ENCODE data around the gene SH2D6.

Gene SH2D6

GRCh38 chr2:85421260-85422071, 3.0 kb downstream of the SH2D6 start:
- WGBS, 2 experiments, result 86 to 88% methylated on average over 13 of the region's 13 CpGs
- no peak overlapping the region for H3K4me3 ChIP-seq (ENCODE audit: insufficient read depth, low read depth, low read length)
- no peaks in the 10 kb centered on the region for H3K9me3 ChIP-seq (ENCODE audit: control insufficient read depth, low read length)
- H3K36me3 ChIP-seq (ENCODE audit: control insufficient read depth, insufficient read depth, low read length), result no peaks in the 10 kb centered on the region
- peaks cover 7% of the 10 kb centered on the region for H3K4me1 ChIP-seq (ENCODE audit: control insufficient read depth, insufficient read depth, low read length)
- H3K27me3 ChIP-seq (ENCODE audit: control insufficient read depth, insufficient read depth, low read length, poor library complexity, severe bottlenecking), result no peaks in the 10 kb centered on the region
- no peak overlapping the region for H3K27ac ChIP-seq (ENCODE audit: insufficient read depth, low read depth, low read length, poor library complexity, severe bottlenecking)

- Histone ChIP-seq H3K4me1 (ENCODE audit: control insufficient read depth, insufficient read depth, low read length) (peaks cover 7% of the 10 kb centered on the region), H3K9me3 (ENCODE audit: control insufficient read depth, low read length) (no peaks in the 10 kb centered on the region), H3K27ac (ENCODE audit: insufficient read depth, low read depth, low read length, poor library complexity, severe bottlenecking) (no peak overlapping the region), H3K4me3 (ENCODE audit: insufficient read depth, low read depth, low read length) (no peak overlapping the region), H3K36me3 (ENCODE audit: control insufficient read depth, insufficient read depth, low read length) (no peaks in the 10 kb centered on the region), H3K27me3 (ENCODE audit: control insufficient read depth, insufficient read depth, low read length, poor library complexity, severe bottlenecking) (no peaks in the 10 kb centered on the region)
- WGBS, 2 experiments, result 83 to 88% methylated on average over 2 of the region's 2 CpGs
Observed at GRCh38 chr2:85422072-85422457, 3.6 kb downstream of the SH2D6 start.

- 82 to 84% methylated on average over 5 of the region's 5 CpGs for WGBS, 2 experiments
- Histone ChIP-seq H3K27me3 (ENCODE audit: control insufficient read depth, insufficient read depth, low read length, poor library complexity, severe bottlenecking) (no peaks in the 10 kb centered on the region), H3K27ac (ENCODE audit: insufficient read depth, low read depth, low read length, poor library complexity, severe bottlenecking) (no peak overlapping the region), H3K36me3 (ENCODE audit: control insufficient read depth, insufficient read depth, low read length) (no peaks in the 10 kb centered on the region), H3K4me3 (ENCODE audit: insufficient read depth, low read depth, low read length) (no peak overlapping the region), H3K9me3 (ENCODE audit: control insufficient read depth, low read length) (no peaks in the 10 kb centered on the region), H3K4me1 (ENCODE audit: control insufficient read depth, insufficient read depth, low read length) (peaks cover 7% of the 10 kb centered on the region)
Observed at GRCh38 chr2:85423525-85423924, 5.0 kb downstream of the SH2D6 start.

- WGBS, 2 experiments, result 93 to 94% methylated on average over 3 of the region's 3 CpGs
- Histone ChIP-seq H3K27me3 (ENCODE audit: control insufficient read depth, insufficient read depth, low read length, poor library complexity, severe bottlenecking) (no peaks in the 10 kb centered on the region), H3K36me3 (ENCODE audit: control insufficient read depth, insufficient read depth, low read length) (no peaks in the 10 kb centered on the region)
Observed at GRCh38 chr2:85425588-85425987, 7.1 kb downstream of the SH2D6 start.

GRCh38 chr2:85427300-85427835, 8.9 kb downstream of the SH2D6 start:
- peaks cover 26% of the 10 kb centered on the region for H3K4me1 ChIP-seq (ENCODE audit: control insufficient read depth, insufficient read depth, low read length)
- H3K27ac ChIP-seq (ENCODE audit: insufficient read depth, low read depth, low read length, poor library complexity, severe bottlenecking), result no peak overlapping the region
- WGBS, 2 experiments, result 93% methylated on average over 3 of the region's 3 CpGs
- no peaks in the 10 kb centered on the region for H3K36me3 ChIP-seq (ENCODE audit: control insufficient read depth, insufficient read depth, low read length)
- H3K27me3 ChIP-seq (ENCODE audit: control insufficient read depth, insufficient read depth, low read length, poor library complexity, severe bottlenecking), result no peaks in the 10 kb centered on the region
- H3K4me3 ChIP-seq (ENCODE audit: insufficient read depth, low read depth, low read length), result no peak overlapping the region
- H3K9me3 ChIP-seq (ENCODE audit: control insufficient read depth, low read length), result no peaks in the 10 kb centered on the region

More at GRCh38 chr2:85425588-85425987, 7.1 kb downstream of the SH2D6 start:
- Histone ChIP-seq H3K9me3 (ENCODE audit: control insufficient read depth, low read length) (no peaks in the 10 kb centered on the region), H3K4me3 (ENCODE audit: insufficient read depth, low read depth, low read length) (no peak overlapping the region), H3K27ac (ENCODE audit: insufficient read depth, low read depth, low read length, poor library complexity, severe bottlenecking) (no peak overlapping the region), H3K4me1 (ENCODE audit: control insufficient read depth, insufficient read depth, low read length) (peaks cover 16% of the 10 kb centered on the region)

- Histone ChIP-seq H3K9me3 (ENCODE audit: control insufficient read depth, low read length) (no peaks in the 10 kb centered on the region), H3K27me3 (ENCODE audit: control insufficient read depth, insufficient read depth, low read length, poor library complexity, severe bottlenecking) (no peaks in the 10 kb centered on the region), H3K4me1 (ENCODE audit: control insufficient read depth, insufficient read depth, low read length) (peaks cover 34% of the 10 kb centered on the region), H3K27ac (ENCODE audit: insufficient read depth, low read depth, low read length, poor library complexity, severe bottlenecking) (no peak overlapping the region), H3K36me3 (ENCODE audit: control insufficient read depth, insufficient read depth, low read length) (no peaks in the 10 kb centered on the region), H3K4me3 (ENCODE audit: insufficient read depth, low read depth, low read length) (no peak overlapping the region)
- WGBS, 2 experiments, result 83 to 86% methylated on average over 7 of the region's 7 CpGs
Observed at GRCh38 chr2:85428343-85428881, 9.9 kb downstream of the SH2D6 start.

- H3K36me3 ChIP-seq (ENCODE audit: control insufficient read depth, insufficient read depth, low read length), result no peaks in the 10 kb centered on the region
- no peak overlapping the region for H3K27ac ChIP-seq (ENCODE audit: insufficient read depth, low read depth, low read length, poor library complexity, severe bottlenecking)
- H3K9me3 ChIP-seq (ENCODE audit: control insufficient read depth, low read length), result no peaks in the 10 kb centered on the region
- H3K4me1 ChIP-seq (ENCODE audit: control insufficient read depth, insufficient read depth, low read length), result peaks cover 39% of the 10 kb centered on the region
- WGBS, 2 experiments, result 80 to 81% methylated on average over 12 of the region's 12 CpGs
- H3K4me3 ChIP-seq (ENCODE audit: insufficient read depth, low read depth, low read length), result no peak overlapping the region
- H3K27me3 ChIP-seq (ENCODE audit: control insufficient read depth, insufficient read depth, low read length, poor library complexity, severe bottlenecking), result no peaks in the 10 kb centered on the region
Observed at GRCh38 chr2:85429213-85429923, 10.9 kb downstream of the SH2D6 start.

GRCh38 chr2:85429924-85430289, 11.4 kb downstream of the SH2D6 start:
- Histone ChIP-seq H3K27me3 (ENCODE audit: control insufficient read depth, insufficient read depth, low read length, poor library complexity, severe bottlenecking) (no peaks in the 10 kb centered on the region), H3K27ac (ENCODE audit: insufficient read depth, low read depth, low read length, poor library complexity, severe bottlenecking) (no peak overlapping the region), H3K4me3 (ENCODE audit: insufficient read depth, low read depth, low read length) (no peak overlapping the region), H3K9me3 (ENCODE audit: control insufficient read depth, low read length) (no peaks in the 10 kb centered on the region), H3K36me3 (ENCODE audit: control insufficient read depth, insufficient read depth, low read length) (no peaks in the 10 kb centered on the region), H3K4me1 (ENCODE audit: control insufficient read depth, insufficient read depth, low read length) (peaks cover 39% of the 10 kb centered on the region)
- 91% methylated on average over 2 of the region's 2 CpGs for WGBS, 2 experiments

- H3K4me3 ChIP-seq (ENCODE audit: insufficient read depth, low read depth, low read length), result peak overlapping the region; percentile 20
- H3K4me1 ChIP-seq (ENCODE audit: control insufficient read depth, insufficient read depth, low read length), result peaks cover 42% of the 10 kb centered on the region
- 3 to 5% methylated on average over 14 to 16 of the region's 16 CpGs for WGBS, 2 experiments
- no peaks in the 10 kb centered on the region for H3K36me3 ChIP-seq (ENCODE audit: control insufficient read depth, insufficient read depth, low read length)
- H3K27me3 ChIP-seq (ENCODE audit: control insufficient read depth, insufficient read depth, low read length, poor library complexity, severe bottlenecking), result no peaks in the 10 kb centered on the region
- H3K27ac ChIP-seq (ENCODE audit: insufficient read depth, low read depth, low read length, poor library complexity, severe bottlenecking), result peak overlapping the region; percentile 85
- H3K9me3 ChIP-seq (ENCODE audit: control insufficient read depth, low read length), result no peaks in the 10 kb centered on the region
Observed at GRCh38 chr2:85430752-85431569, 12.4 kb downstream of the SH2D6 start.
